HG02678 (cell line): ENCODE results near the gene SYDE2.
"Not testable (repeated sequence)": the region's sequence is repeated elsewhere in the genome, so short reads cannot be mapped to it uniquely, and the experiment has no call there.

Experiments used
- ATAC-seq: cut with Tn5 transposase; IDR thresholded peaks from one replicate; pipeline ENCODE4 v1.9.1; 2021; ENCODE audit warnings: mild to moderate bottlenecking, moderate library complexity; ENCODE audit not compliant: unreplicated experiment

The SYDE2 gene, protein sequence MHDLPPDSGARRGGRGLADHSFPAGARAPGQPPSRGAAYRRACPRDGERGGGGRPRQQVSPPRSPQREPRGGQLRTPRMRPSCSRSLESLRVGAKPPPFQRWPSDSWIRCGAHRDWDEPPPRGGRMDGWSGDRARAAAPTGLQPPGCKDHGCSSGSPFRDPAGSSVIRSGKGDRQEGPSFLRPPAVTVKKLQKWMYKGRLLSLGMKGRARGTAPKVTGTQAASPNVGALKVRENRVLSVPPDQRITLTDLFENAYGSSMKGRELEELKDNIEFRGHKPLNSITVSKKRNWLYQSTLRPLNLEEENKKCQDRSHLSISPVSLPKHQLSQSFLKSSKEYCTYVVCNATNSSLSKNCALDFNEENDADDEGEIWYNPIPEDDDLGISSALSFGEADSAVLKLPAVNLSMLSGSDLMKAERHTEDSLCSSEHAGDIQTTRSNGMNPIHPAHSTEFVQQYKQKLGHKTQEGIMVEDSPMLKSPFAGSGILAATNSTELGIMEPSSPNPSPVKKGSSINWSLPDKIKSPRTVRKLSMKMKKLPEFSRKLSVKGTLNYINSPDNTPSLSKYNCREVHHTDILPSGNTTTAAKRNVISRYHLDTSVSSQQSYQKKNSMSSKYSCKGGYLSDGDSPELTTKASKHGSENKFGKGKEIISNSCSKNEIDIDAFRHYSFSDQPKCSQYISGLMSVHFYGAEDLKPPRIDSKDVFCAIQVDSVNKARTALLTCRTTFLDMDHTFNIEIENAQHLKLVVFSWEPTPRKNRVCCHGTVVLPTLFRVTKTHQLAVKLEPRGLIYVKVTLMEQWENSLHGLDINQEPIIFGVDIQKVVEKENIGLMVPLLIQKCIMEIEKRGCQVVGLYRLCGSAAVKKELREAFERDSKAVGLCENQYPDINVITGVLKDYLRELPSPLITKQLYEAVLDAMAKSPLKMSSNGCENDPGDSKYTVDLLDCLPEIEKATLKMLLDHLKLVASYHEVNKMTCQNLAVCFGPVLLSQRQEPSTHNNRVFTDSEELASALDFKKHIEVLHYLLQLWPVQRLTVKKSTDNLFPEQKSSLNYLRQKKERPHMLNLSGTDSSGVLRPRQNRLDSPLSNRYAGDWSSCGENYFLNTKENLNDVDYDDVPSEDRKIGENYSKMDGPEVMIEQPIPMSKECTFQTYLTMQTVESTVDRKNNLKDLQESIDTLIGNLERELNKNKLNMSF

DNA sequence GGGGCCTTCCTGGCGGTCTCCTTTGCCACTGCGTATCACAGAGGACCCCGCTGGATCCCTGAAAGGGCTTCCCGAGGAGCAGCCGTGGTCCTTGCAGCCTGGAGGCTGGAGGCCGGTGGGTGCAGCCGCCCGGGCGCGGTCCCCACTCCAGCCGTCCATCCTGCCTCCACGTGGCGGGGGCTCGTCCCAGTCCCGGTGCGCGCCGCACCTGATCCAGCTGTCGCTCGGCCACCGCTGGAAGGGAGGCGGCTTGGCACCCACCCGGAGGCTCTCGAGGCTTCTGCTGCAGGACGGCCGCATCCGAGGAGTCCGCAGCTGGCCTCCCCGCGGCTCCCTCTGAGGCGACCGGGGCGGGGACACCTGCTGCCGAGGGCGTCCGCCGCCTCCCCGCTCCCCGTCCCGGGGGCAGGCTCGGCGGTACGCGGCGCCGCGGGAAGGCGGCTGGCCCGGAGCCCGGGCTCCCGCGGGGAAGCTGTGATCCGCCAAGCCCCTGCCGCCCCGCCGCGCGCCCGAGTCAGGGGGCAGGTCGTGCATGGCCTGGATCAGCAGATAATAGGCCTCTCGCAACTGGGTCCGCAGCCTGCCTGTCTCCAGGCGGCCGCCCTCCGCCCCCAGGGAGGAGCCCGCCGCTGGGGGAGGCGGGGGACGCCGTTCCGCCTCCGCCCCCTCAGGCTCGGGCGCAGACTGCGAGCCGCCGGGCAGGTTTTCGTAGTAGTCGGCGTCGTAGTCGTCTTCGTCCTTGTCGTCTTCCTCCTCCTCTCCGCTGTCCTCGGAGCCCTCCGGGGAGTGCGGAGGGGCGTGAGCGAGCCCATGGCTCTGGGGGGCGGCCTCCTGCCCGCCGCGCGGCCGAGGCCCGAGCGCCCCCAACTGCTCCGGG is at the start of gene SYDE2:
SYDE2 (minus strand) TSS at position 554 of the 877 bp plus-strand sequence; CDS start at position 534, 20 bp downstream.
- ATAC-seq = peak; percentile 82

- not testable (repeated sequence) for ATAC-seq
Measured at GRCh38 chr1:85249042-85249441, 48.2 kb upstream of the SYDE2 start.

- ATAC-seq = no peak
Measured at GRCh38 chr1:85245891-85246290, 45.1 kb upstream of the SYDE2 start.

DNA sequence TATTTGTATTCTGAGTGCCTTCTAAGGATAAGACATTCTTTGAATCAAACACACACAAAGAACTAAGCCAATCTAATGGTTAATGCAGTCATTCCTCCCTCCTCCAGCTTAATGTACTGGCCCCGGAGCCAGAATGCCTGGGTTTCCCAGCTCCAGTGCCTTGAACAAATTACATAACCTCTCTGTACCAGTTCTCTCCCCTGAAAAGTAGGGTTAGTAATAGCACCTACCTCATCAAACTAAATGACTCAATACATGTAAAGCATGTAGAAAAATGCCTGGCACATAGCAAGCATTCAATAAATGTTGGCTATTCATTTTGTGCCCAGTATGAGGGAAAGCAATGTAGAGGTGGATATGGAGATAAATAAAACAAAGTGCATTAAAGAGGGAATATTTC is 44.6 kb upstream of the SYDE2 start:
- no peak for ATAC-seq

DNA sequence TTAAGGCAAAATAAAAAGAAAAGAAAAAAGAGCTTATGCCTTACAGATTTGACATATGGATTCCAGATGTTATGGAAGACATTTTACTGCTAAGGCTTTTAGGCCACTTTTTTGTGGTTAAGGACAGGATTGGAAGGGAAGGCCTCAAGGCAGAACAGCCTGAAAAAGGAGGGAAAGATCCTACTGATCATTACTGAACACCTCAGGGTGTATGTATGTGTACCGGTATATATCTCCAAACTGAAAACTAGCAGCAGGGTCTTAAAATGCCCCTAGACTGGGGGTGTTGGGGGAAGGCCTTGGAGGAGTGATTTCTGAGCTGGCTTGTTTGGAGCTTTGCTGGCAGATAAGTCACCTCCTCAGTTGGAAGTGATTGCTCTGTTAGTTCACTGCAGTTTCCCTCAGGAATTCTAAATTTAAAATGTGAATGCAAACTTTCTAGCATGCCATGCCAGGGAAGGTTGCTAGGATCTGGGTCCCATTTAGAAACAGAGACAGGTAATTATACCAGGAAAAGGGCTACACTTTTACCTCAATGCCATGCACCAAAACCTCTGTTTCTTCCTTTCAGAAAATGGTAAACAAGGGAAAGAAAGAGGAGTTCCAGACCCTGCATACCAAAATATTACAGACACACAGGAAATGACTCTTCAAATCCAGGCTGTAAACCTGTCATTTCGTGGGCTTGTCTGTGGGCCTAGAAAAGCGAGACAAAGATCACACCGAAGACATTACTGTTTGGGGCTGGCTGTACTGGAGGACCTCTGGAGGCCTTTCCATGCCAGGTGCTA is 43.6 kb upstream of the SYDE2 start:
- ATAC-seq = no peak

DNA sequence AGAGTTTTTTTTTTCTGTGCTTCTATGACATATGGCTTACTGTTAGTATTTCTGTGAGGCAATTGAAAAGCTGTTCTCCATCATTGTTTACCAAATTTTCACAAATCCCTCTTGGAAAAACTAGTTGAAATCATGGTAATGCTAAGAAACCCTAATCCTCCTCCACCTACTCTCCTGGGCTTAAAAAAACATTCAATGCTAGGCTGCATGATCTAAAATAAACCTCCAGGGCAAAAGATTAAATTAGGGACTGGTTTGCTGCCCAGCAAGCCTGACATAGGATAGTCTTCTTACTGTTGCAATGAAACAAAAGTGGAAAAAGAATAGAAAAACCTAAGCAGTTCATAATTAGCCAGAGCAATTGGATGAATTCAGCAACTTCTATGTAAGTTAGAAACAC is 42.6 kb upstream of the SYDE2 start:
- no peak for ATAC-seq

- ATAC-seq = no peak
Measured at GRCh38 chr1:85240643-85241042, 39.8 kb upstream of the SYDE2 start.

DNA sequence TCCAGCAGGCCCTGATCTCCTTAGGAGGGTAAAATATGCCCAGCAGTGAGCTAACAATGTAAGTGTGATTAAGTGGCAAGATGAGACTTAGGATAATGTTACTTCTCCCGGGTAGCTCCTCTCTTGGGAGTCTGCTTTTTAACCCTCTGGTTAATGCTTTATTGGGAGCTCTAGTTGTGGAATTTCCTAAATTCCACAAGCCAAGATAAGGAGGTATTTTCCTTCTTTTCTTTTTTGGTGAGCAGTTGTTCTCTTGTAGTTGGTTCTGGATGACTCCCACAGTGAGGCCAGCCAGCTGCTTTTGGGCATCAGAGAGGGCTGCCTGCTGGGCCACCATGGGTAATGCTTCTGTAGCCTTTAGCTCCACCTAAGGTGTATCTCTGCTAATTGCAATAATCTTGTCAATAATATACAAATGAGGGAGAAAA is 39.4 kb upstream of the SYDE2 start:
- ATAC-seq = no peak

GRCh38 chr1:85237613-85238012 is 36.8 kb upstream of the SYDE2 start:
- ATAC-seq = no peak

DNA sequence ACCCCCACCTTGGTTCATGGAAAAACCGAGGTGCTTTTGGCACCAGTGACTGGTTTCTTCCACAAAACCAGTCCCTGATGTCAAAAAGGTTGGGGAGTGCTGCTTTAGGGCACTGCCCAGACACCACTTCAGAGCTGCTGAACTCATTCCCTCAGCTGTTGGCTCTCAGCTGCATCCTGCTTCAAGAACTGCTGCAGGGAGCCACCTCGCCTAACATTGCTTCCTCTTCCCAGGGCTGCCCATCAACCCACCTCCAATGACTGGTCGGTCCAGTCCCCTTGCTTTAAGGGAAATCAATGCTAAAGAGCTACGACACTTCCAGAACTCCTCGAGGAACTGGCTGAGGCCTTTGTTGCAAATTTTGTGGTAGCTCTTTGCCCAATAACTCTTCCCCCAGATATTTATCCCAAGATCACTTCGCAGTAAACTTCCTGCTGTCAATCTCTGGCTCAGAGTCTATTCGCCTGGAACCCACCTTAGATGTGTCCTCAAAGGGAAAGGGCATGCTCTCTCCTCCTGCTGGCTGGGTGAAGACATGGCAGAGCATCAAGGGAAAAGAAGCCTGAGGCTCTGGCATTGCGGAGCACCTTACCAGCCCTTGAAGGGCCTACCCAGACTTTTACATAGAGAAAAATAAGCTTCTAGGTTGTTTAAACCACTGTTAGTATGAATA is 29.6 kb upstream of the SYDE2 start:
- ATAC-seq = no peak

GRCh38 chr1:85229574-85230097 is 28.8 kb upstream of the SYDE2 start:
- ATAC-seq = no peak

GRCh38 chr1:85228972-85229371 is 28.2 kb upstream of the SYDE2 start:
- no peak for ATAC-seq

- no peak for ATAC-seq
Measured at GRCh38 chr1:85225624-85226380, 25.0 kb upstream of the SYDE2 start.

GRCh38 chr1:85224734-85225623 is 24.2 kb upstream of the SYDE2 start:
- no peak for ATAC-seq

DNA sequence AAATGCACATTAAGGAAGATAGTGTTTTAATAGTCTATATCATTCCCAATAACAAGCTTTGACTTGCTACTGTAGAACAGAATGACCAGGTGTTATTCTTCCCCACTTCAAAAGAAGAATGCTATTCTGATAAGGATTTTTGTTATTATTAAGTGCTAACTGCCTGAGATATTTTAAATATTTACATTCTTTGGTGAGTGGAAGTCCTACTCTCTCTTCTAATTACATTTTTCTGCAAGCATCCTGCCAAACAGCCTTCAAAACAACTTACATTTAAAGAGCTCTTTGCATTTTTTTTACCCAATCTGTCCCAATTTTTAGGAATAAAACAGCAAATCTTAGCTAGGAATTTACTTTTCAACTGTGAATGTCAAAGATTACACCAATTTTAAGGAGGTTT is 23.5 kb upstream of the SYDE2 start:
- ATAC-seq = no peak

DNA sequence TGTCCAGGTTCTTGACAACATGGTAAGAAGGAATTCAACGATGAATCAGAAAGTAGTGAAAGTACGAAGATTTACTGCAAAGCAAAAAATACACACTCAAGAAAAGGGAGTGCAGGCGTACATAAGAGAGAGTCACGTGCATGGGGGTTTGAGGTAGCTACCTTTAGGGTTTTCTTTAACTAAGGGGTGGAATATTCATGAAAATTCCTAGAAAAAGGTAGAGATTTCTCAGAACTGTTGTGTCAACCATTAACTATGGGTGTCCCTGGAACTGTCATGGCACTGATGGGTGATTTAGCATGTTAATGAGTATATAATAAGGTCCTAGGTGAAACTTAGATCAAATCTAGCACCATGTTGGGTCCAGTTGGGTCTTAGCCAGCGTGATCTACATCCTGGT is 22.5 kb upstream of the SYDE2 start:
- no peak for ATAC-seq

DNA sequence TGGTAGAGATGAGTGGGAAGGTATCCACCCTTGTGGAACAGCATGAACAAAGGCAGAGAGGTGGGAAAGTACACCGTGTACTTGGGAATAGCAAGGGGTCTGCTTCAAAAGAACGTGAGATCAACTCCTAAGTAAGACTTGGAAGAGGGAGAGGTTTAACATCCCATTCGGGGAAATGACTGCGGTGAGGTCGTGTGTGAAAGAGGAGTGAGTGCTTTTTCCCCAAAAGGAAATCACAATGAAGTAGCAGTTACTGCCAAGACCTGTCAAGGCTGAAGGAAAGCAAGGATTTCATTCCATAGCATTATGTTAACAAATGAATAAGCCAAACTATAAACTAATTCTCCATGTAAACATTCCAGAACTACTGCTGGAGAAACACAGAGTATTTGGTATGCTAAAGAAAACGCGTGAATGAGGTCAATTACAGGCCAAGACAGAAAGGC is 20.0 kb upstream of the SYDE2 start:
- no peak for ATAC-seq
